D721Med (cell line): ENCODE data around the gene IKBKE.

Source experiments
- DNase-seq: peaks from one replicate; pipeline ENCODE4 v3.0.0; 2011; ENCODE audit warnings: low spot score; ENCODE audit not compliant: insufficient read length
- FAIRE-seq: peaks from 2 replicates; lab custom pipeline; 2011; peaks lifted over from hg19 to GRCh38; lab: Jason Lieb, UNC
- CTCF ChIP-seq: IDR thresholded peaks from 2 replicates; pipeline ENCODE4 v1.5.1; 2012; ENCODE audit warnings: mild to moderate bottlenecking, control low read depth; ENCODE audit not compliant: insufficient read depth; ENCODE audit errors: missing control alignments

The IKBKE gene

GRCh38 chr1:206466840-206467649 lies 3.2 kb upstream of the IKBKE start:
- DNase-seq, result no peak
- TF ChIP-seq CTCF, result no peak
- FAIRE-seq, result no peak

- FAIRE-seq, result no peak
- TF ChIP-seq CTCF, result no peak
- no peak for DNase-seq
Observed at GRCh38 chr1:206467915-206468314, 2.4 kb upstream of the IKBKE start.

- no peak for DNase-seq
- no peak for FAIRE-seq
- no peak for TF ChIP-seq CTCF
Observed at GRCh38 chr1:206468571-206468970, 1.7 kb upstream of the IKBKE start.

- DNase-seq, result no peak
- TF ChIP-seq CTCF, result no peak
- FAIRE-seq, result no peak
Observed at GRCh38 chr1:206469411-206469932, 804 bp upstream of the IKBKE start.

GRCh38 chr1:206470692-206471414 lies 577 bp downstream of the IKBKE start:
- TF ChIP-seq CTCF, result no peak
- DNase-seq (no peak), FAIRE-seq (no peak)

GRCh38 chr1:206471415-206471801 lies 1.1 kb downstream of the IKBKE start:
- DNase-seq (no peak), FAIRE-seq (no peak)
- TF ChIP-seq CTCF, result no peak
